ENCODE results near the gene FSIP1. TPM values are rescaled to one million over a fixed set of nuclear protein-coding genes. Genes with fewer than 3 reads are reported as not detected.

Gene FSIP1
- total RNA-seq, 1 donor from 2014 or later, result 2.9 TPM

GRCh38 chr15:39631357-39631756 lies 151.3 kb downstream of the FSIP1 start:
- TF ChIP-seq CTCF (conservative IDR thresholded peaks at IDR 0.05), result no peak
- no peaks in the 10 kb centered on the region for H3K27me3 Mint-ChIP-seq
- no peaks in the 10 kb centered on the region for H3K36me3 Mint-ChIP-seq
- H3K4me1 Mint-ChIP-seq (ENCODE audit: unreplicated experiment), result peaks cover 10% of the 10 kb centered on the region
- DNase-seq (ENCODE audit: extremely low spot score, unreplicated experiment), result no peak
- peaks cover 5% of the 10 kb centered on the region for H3K9me3 Mint-ChIP-seq
- no peak overlapping the region for H3K4me3 Mint-ChIP-seq
- H3K27ac Mint-ChIP-seq, result no peak overlapping the region

GRCh38 chr15:39629906-39630305 lies 152.7 kb downstream of the FSIP1 start:
- Mint-ChIP-seq H3K4me1 (ENCODE audit: unreplicated experiment) (peaks cover 10% of the 10 kb centered on the region), H3K9me3 (no peaks in the 10 kb centered on the region), H3K27ac (no peak overlapping the region), H3K36me3 (no peaks in the 10 kb centered on the region), H3K27me3 (no peaks in the 10 kb centered on the region), H3K4me3 (no peak overlapping the region)
- TF ChIP-seq CTCF (conservative IDR thresholded peaks at IDR 0.05), result no peak
- DNase-seq (ENCODE audit: extremely low spot score, unreplicated experiment), result no peak

GRCh38 chr15:39629371-39629770 lies 153.3 kb downstream of the FSIP1 start:
- no peak overlapping the region for H3K27ac Mint-ChIP-seq
- no peak for TF ChIP-seq CTCF (conservative IDR thresholded peaks at IDR 0.05)
- no peaks in the 10 kb centered on the region for H3K36me3 Mint-ChIP-seq
- no peak overlapping the region for H3K4me3 Mint-ChIP-seq
- H3K27me3 Mint-ChIP-seq, result no peaks in the 10 kb centered on the region
- H3K9me3 Mint-ChIP-seq, result no peaks in the 10 kb centered on the region
- DNase-seq (ENCODE audit: extremely low spot score, unreplicated experiment), result no peak
- H3K4me1 Mint-ChIP-seq (ENCODE audit: unreplicated experiment), result peaks cover 10% of the 10 kb centered on the region

GRCh38 chr15:39628546-39629257 lies 153.9 kb downstream of the FSIP1 start:
- no peak for DNase-seq (ENCODE audit: extremely low spot score, unreplicated experiment)
- Mint-ChIP-seq H3K36me3 (no peaks in the 10 kb centered on the region), H3K27ac (no peak overlapping the region), H3K4me3 (no peak overlapping the region), H3K9me3 (no peaks in the 10 kb centered on the region), H3K27me3 (no peaks in the 10 kb centered on the region), H3K4me1 (ENCODE audit: unreplicated experiment) (peaks cover 10% of the 10 kb centered on the region)
- TF ChIP-seq CTCF (conservative IDR thresholded peaks at IDR 0.05), result no peak

- H3K4me1 Mint-ChIP-seq (ENCODE audit: unreplicated experiment), result peaks cover 10% of the 10 kb centered on the region
- no peaks in the 10 kb centered on the region for H3K9me3 Mint-ChIP-seq
- no peak overlapping the region for H3K4me3 Mint-ChIP-seq
- DNase-seq (ENCODE audit: extremely low spot score, unreplicated experiment), result no peak
- no peaks in the 10 kb centered on the region for H3K36me3 Mint-ChIP-seq
- H3K27ac Mint-ChIP-seq, result no peak overlapping the region
- no peaks in the 10 kb centered on the region for H3K27me3 Mint-ChIP-seq
- no peak for TF ChIP-seq CTCF (conservative IDR thresholded peaks at IDR 0.05)
Measured at GRCh38 chr15:39628144-39628508, 154.5 kb downstream of the FSIP1 start.
